BLaER1 treated with 17β-estradiol and CSF1 and Interleukin-3, amounts not matched to agents 10 nM and 100 nM (cell line): ENCODE data around the gene SLC35A2.

Source experiments
- H3K27ac ChIP-seq, 11 experiments: shearing (Covaris generic); formaldehyde crosslinking; 2 replicates each; pipeline ENCODE4 v1.8.1; 2022
- H3K27me3 ChIP-seq, 11 experiments: shearing (Covaris generic); formaldehyde crosslinking; 2 replicates each; pipeline ENCODE4 v1.8.1; 2022
- H3K36me3 ChIP-seq, 11 experiments: shearing (Covaris generic); formaldehyde crosslinking; 2 replicates each; pipeline ENCODE4 v1.8.1; 2022
- H3K4me1 ChIP-seq, 10 experiments: shearing (Covaris generic); formaldehyde crosslinking; 2 replicates each; pipeline ENCODE4 v1.8.1; 2022
- H3K4me2 ChIP-seq, 11 experiments: shearing (Covaris generic); formaldehyde crosslinking; 2 replicates each; pipeline ENCODE4 v1.8.1; 2022
- H3K4me3 ChIP-seq, 10 experiments: shearing (Covaris generic); formaldehyde crosslinking; 2 replicates each; pipeline ENCODE4 v1.8.1; 2022
- H3K9ac ChIP-seq, 11 experiments: shearing (Covaris generic); formaldehyde crosslinking; 2 replicates each; pipeline ENCODE4 v1.8.1; 2022
- H3K9me3 ChIP-seq, 11 experiments: shearing (Covaris generic); formaldehyde crosslinking; replicated peaks in 1 of 11; 2 replicates each; pipeline ENCODE4 v1.8.1; 2022
- H4K20me1 ChIP-seq, 11 experiments: shearing (Covaris generic); formaldehyde crosslinking; 2 replicates each; pipeline ENCODE4 v1.8.1; 2022
- Cebpa-rat ChIP-seq, 11 experiments: shearing (Covaris generic); IDR thresholded peaks; 2 replicates each; pipeline ENCODE4 v1.8.1; 2022

Gene SLC35A2

GRCh38 chrX:48914593-48915493 lies 3.4 kb upstream of the SLC35A2 start:
- H4K20me1 ChIP-seq = peaks cover 27 to 61% (median 50%) of the 10 kb centered on the region in 11 experiments; a peak in 21 of 22 replicates
- H3K27me3 ChIP-seq = peaks cover 23 to 55% (median 46%) of the 10 kb centered on the region in 11 experiments; a peak in 20 of 22 replicates
- H3K4me2 ChIP-seq = peak overlapping the region in 3 of 11 experiments; percentile 66 to 83 (median 79); a peak in 5 of 22 replicates
- peak overlapping the region in 3 of 11 experiments; percentile 2 to 61 (median 27); a peak in 2 of 22 replicates for H3K9ac ChIP-seq
- H3K36me3 ChIP-seq = peaks cover 19 to 41% (median 29%) of the 10 kb centered on the region in 11 experiments
- TF ChIP-seq Cebpa-rat (IDR thresholded peaks at IDR 0.05) = no peak
- peaks cover 20 to 59% (median 31%) of the 10 kb centered on the region in 10 experiments for H3K4me1 ChIP-seq
- peaks cover 0 to 7% (median 0%) of the 10 kb centered on the region in 11 experiments; a peak in 4 of 22 replicates for H3K9me3 ChIP-seq
- H3K27ac ChIP-seq = no peak overlapping the region
- peak overlapping the region in 1 of 10 experiments; percentile 11; a peak in 1 of 20 replicates for H3K4me3 ChIP-seq

GRCh38 chrX:48913605-48914366 lies 2.3 kb upstream of the SLC35A2 start:
- Histone ChIP-seq H4K20me1 (peaks cover 31 to 57% (median 53%) of the 10 kb centered on the region in 11 experiments; a peak in 21 of 22 replicates), H3K9ac (peak overlapping the region in 2 of 11 experiments; percentile 27 to 61; a peak in 2 of 22 replicates), H3K4me3 (no peak overlapping the region), H3K27ac (no peak overlapping the region), H3K9me3 (peaks cover 0 to 7% (median 0%) of the 10 kb centered on the region in 11 experiments; a peak in 4 of 22 replicates), H3K36me3 (peaks cover 19 to 41% (median 29%) of the 10 kb centered on the region in 11 experiments), H3K4me2 (peak overlapping the region in 3 of 11 experiments; percentile 3 to 83 (median 79); a peak in 4 of 22 replicates), H3K4me1 (peaks cover 13 to 56% (median 25%) of the 10 kb centered on the region in 10 experiments), H3K27me3 (peaks cover 21 to 65% (median 51%) of the 10 kb centered on the region in 11 experiments; a peak in 20 of 22 replicates)
- no peak for TF ChIP-seq Cebpa-rat (IDR thresholded peaks at IDR 0.05)

- peaks cover 19 to 48% (median 31%) of the 10 kb centered on the region in 11 experiments for H3K36me3 ChIP-seq
- peaks cover 7 to 49% (median 20%) of the 10 kb centered on the region in 10 experiments; a peak in 17 of 20 replicates for H3K4me1 ChIP-seq
- H4K20me1 ChIP-seq = peaks cover 21 to 43% (median 35%) of the 10 kb centered on the region in 11 experiments; a peak in 20 of 22 replicates
- H3K27ac ChIP-seq = peak overlapping the region; percentile 27 to 80 (median 71); a peak in 21 of 22 replicates
- peak overlapping the region; percentile 71 to 82 (median 78) for H3K9ac ChIP-seq
- peak overlapping the region; percentile 52 to 84 (median 75) for H3K4me3 ChIP-seq
- peaks cover 0 to 5% (median 0%) of the 10 kb centered on the region in 11 experiments; a peak in 3 of 22 replicates for H3K9me3 ChIP-seq
- no peak for TF ChIP-seq Cebpa-rat (IDR thresholded peaks at IDR 0.05)
- H3K4me2 ChIP-seq = peak overlapping the region; percentile 65 to 86 (median 81)
- H3K27me3 ChIP-seq = peaks cover 21 to 74% (median 57%) of the 10 kb centered on the region in 11 experiments; a peak in 20 of 22 replicates
These were observed 477 bp downstream of the SLC35A2 start for GRCh38 chrX:48910926-48911411.

GRCh38 chrX:48909703-48910294 lies 1.6 kb downstream of the SLC35A2 start:
- TF ChIP-seq Cebpa-rat (IDR thresholded peaks at IDR 0.05) = no peak
- H3K36me3 ChIP-seq = peaks cover 17 to 48% (median 31%) of the 10 kb centered on the region in 11 experiments
- peaks cover 9 to 43% (median 23%) of the 10 kb centered on the region in 11 experiments; a peak in 19 of 22 replicates for H4K20me1 ChIP-seq
- H3K27ac ChIP-seq = no peak overlapping the region
- peaks cover 7 to 37% (median 20%) of the 10 kb centered on the region in 10 experiments; a peak in 17 of 20 replicates for H3K4me1 ChIP-seq
- peak overlapping the region in 2 of 11 experiments; percentile 71 to 81; a peak in 4 of 22 replicates for H3K9ac ChIP-seq
- peak overlapping the region in 10 of 11 experiments; percentile 65 to 86 (median 80); a peak in 19 of 22 replicates for H3K4me2 ChIP-seq
- peaks cover 0 to 5% (median 0%) of the 10 kb centered on the region in 11 experiments; a peak in 3 of 22 replicates for H3K9me3 ChIP-seq
- H3K4me3 ChIP-seq = peak overlapping the region in 5 of 10 experiments; percentile 73 to 84 (median 76); a peak in 6 of 20 replicates
- H3K27me3 ChIP-seq = peaks cover 19 to 74% (median 52%) of the 10 kb centered on the region in 11 experiments; a peak in 20 of 22 replicates

GRCh38 chrX:48908600-48908999 lies 2.8 kb downstream of the SLC35A2 start:
- Histone ChIP-seq H3K27me3 (peaks cover 7 to 72% (median 40%) of the 10 kb centered on the region in 11 experiments; a peak in 20 of 22 replicates), H4K20me1 (peaks cover 2 to 43% (median 15%) of the 10 kb centered on the region in 11 experiments; a peak in 16 of 22 replicates), H3K4me2 (no peak overlapping the region), H3K4me3 (no peak overlapping the region), H3K4me1 (peaks cover 7 to 25% (median 20%) of the 10 kb centered on the region in 10 experiments; a peak in 17 of 20 replicates), H3K9me3 (peaks cover 0 to 5% (median 0%) of the 10 kb centered on the region in 11 experiments; a peak in 3 of 22 replicates), H3K36me3 (peaks cover 10 to 48% (median 25%) of the 10 kb centered on the region in 11 experiments), H3K9ac (no peak overlapping the region), H3K27ac (no peak overlapping the region)
- TF ChIP-seq Cebpa-rat (IDR thresholded peaks at IDR 0.05) = no peak

GRCh38 chrX:48905090-48905790 lies 6.2 kb downstream of the SLC35A2 start:
- Histone ChIP-seq H3K27ac (no peak overlapping the region), H3K36me3 (peaks cover 31 to 77% (median 51%) of the 10 kb centered on the region in 11 experiments), H3K4me3 (no peak overlapping the region), H3K4me2 (no peak overlapping the region), H3K9me3 (no peaks in the 10 kb centered on the region; a peak in 2 of 22 replicates), H3K27me3 (peaks cover 0 to 67% (median 25%) of the 10 kb centered on the region in 11 experiments; a peak in 15 of 22 replicates), H4K20me1 (peaks cover 0 to 61% (median 42%) of the 10 kb centered on the region in 11 experiments; a peak in 14 of 22 replicates), H3K9ac (no peak overlapping the region), H3K4me1 (peaks cover 0 to 11% (median 6%) of the 10 kb centered on the region in 10 experiments; a peak in 12 of 20 replicates)
- no peak for TF ChIP-seq Cebpa-rat (IDR thresholded peaks at IDR 0.05)

- Histone ChIP-seq H3K4me2 (no peak overlapping the region), H3K36me3 (peaks cover 31 to 82% (median 51%) of the 10 kb centered on the region in 11 experiments), H3K9me3 (no peaks in the 10 kb centered on the region; a peak in 2 of 22 replicates), H3K4me3 (no peak overlapping the region), H3K27me3 (peaks cover 0 to 61% (median 19%) of the 10 kb centered on the region in 11 experiments; a peak in 15 of 22 replicates), H3K27ac (no peak overlapping the region), H3K4me1 (peaks cover 0 to 8% (median 3%) of the 10 kb centered on the region in 10 experiments; a peak in 13 of 20 replicates), H3K9ac (no peak overlapping the region), H4K20me1 (peaks cover 0 to 62% (median 37%) of the 10 kb centered on the region in 11 experiments; a peak in 15 of 22 replicates)
- no peak for TF ChIP-seq Cebpa-rat (IDR thresholded peaks at IDR 0.05)
These were observed 6.8 kb downstream of the SLC35A2 start for GRCh38 chrX:48904626-48905025.
